ENCODE data around the gene CCDC69. TPM values are rescaled to one million over a fixed set of nuclear protein-coding genes. Genes with fewer than 3 reads are reported as not detected.

CCDC69 gene
- total and polyA plus RNA-seq, 4 donors = 15.4 to 73.6 (median 61.9) TPM

GRCh38 chr5:151222790-151223446 is 974 bp downstream of the CCDC69 start:
- H3K36me3 ChIP-seq (ENCODE audit: control insufficient read depth in 4 of 4, insufficient read depth in 4 of 4, low read length in 4 of 4) = no peaks in the 10 kb centered on the region
- DNase-seq (no peak), ATAC-seq (ENCODE audit: insufficient read depth, low FRiP score) (peak; percentile 65)
- WGBS, 2 donors = 9 to 22% methylated on average over 4 of the region's 4 CpGs
- no peak for TF ChIP-seq CTCF (IDR thresholded peaks at IDR 0.05; ENCODE audit: control extremely low read depth, extremely low read depth)
- no peaks in the 10 kb centered on the region for H3K9me3 ChIP-seq (ENCODE audit: control insufficient read depth in 4 of 4, insufficient read depth in 3 of 4, low read length in 3 of 4)
- H3K27ac ChIP-seq (ENCODE audit: low read depth in 1 of 2, low read length in 1 of 2) = peak overlapping the region; percentile 94
- peaks cover 0 to 28% (median 0%) of the 10 kb centered on the region in 5 donors for H3K4me1 ChIP-seq (ENCODE audit: control insufficient read depth in 5 of 5, insufficient read depth in 5 of 5, low read length in 5 of 5)
- no peak overlapping the region for H3K9ac ChIP-seq (ENCODE audit: insufficient read depth in 1 of 2, low read length in 2 of 2)
- peak overlapping the region; percentile 94 for H3K4me3 ChIP-seq
- peaks cover 0 to 2% (median 0%) of the 10 kb centered on the region in 3 donors for H3K27me3 ChIP-seq (ENCODE audit: control insufficient read depth in 3 of 3, insufficient read depth in 3 of 3, low read length in 2 of 3)

- peaks cover 0 to 30% (median 0%) of the 10 kb centered on the region in 5 donors for H3K4me1 ChIP-seq (ENCODE audit: control insufficient read depth in 5 of 5, insufficient read depth in 5 of 5, low read length in 5 of 5)
- no peak for DNase-seq
- H3K27ac ChIP-seq (ENCODE audit: low read depth in 1 of 2, low read length in 1 of 2) = peak overlapping the region; percentile 94
- 83 to 92% methylated on average over 6 of the region's 6 CpGs for WGBS, 2 donors
- H3K4me3 ChIP-seq = no peak overlapping the region
- no peaks in the 10 kb centered on the region for H3K9me3 ChIP-seq (ENCODE audit: control insufficient read depth in 4 of 4, insufficient read depth in 3 of 4, low read length in 3 of 4)
- no peak for TF ChIP-seq CTCF (IDR thresholded peaks at IDR 0.05; ENCODE audit: control extremely low read depth, extremely low read depth)
- peaks cover 0 to 2% (median 0%) of the 10 kb centered on the region in 3 donors for H3K27me3 ChIP-seq (ENCODE audit: control insufficient read depth in 3 of 3, insufficient read depth in 3 of 3, low read length in 2 of 3)
- no peak overlapping the region for H3K9ac ChIP-seq (ENCODE audit: insufficient read depth in 1 of 2, low read length in 2 of 2)
- peaks cover 0 to under 1% (median 0%) of the 10 kb centered on the region in 4 donors for H3K36me3 ChIP-seq (ENCODE audit: control insufficient read depth in 4 of 4, insufficient read depth in 4 of 4, low read length in 4 of 4)
- ATAC-seq (ENCODE audit: insufficient read depth, low FRiP score) = no peak
Measured at GRCh38 chr5:151222054-151222789, 1.7 kb downstream of the CCDC69 start.

- peaks cover 0 to 2% (median 0%) of the 10 kb centered on the region in 4 donors for H3K36me3 ChIP-seq (ENCODE audit: control insufficient read depth in 4 of 4, insufficient read depth in 4 of 4, low read length in 4 of 4)
- peaks cover 0 to 2% (median 0%) of the 10 kb centered on the region in 3 donors for H3K27me3 ChIP-seq (ENCODE audit: control insufficient read depth in 3 of 3, insufficient read depth in 3 of 3, low read length in 2 of 3)
- DNase-seq (no peak), ATAC-seq (ENCODE audit: insufficient read depth, low FRiP score) (no peak)
- H3K9ac ChIP-seq (ENCODE audit: insufficient read depth in 1 of 2, low read length in 2 of 2) = no peak overlapping the region
- peaks cover 0 to 30% (median 0%) of the 10 kb centered on the region in 5 donors for H3K4me1 ChIP-seq (ENCODE audit: control insufficient read depth in 5 of 5, insufficient read depth in 5 of 5, low read length in 5 of 5)
- H3K9me3 ChIP-seq (ENCODE audit: control insufficient read depth in 4 of 4, insufficient read depth in 3 of 4, low read length in 3 of 4) = no peaks in the 10 kb centered on the region
- WGBS, 2 donors = 61 to 76% methylated on average over 3 of the region's 3 CpGs
- peak overlapping the region; percentile 94 for H3K27ac ChIP-seq (ENCODE audit: low read depth in 1 of 2, low read length in 1 of 2)
- no peak overlapping the region for H3K4me3 ChIP-seq
- no peak for TF ChIP-seq CTCF (IDR thresholded peaks at IDR 0.05; ENCODE audit: control extremely low read depth, extremely low read depth)
Measured at GRCh38 chr5:151221574-151221973, 2.3 kb downstream of the CCDC69 start.

Data from lung (tissue), 12 donors.